ENCODE measurements around the gene RASGRP2.

Gene RASGRP2

DNA sequence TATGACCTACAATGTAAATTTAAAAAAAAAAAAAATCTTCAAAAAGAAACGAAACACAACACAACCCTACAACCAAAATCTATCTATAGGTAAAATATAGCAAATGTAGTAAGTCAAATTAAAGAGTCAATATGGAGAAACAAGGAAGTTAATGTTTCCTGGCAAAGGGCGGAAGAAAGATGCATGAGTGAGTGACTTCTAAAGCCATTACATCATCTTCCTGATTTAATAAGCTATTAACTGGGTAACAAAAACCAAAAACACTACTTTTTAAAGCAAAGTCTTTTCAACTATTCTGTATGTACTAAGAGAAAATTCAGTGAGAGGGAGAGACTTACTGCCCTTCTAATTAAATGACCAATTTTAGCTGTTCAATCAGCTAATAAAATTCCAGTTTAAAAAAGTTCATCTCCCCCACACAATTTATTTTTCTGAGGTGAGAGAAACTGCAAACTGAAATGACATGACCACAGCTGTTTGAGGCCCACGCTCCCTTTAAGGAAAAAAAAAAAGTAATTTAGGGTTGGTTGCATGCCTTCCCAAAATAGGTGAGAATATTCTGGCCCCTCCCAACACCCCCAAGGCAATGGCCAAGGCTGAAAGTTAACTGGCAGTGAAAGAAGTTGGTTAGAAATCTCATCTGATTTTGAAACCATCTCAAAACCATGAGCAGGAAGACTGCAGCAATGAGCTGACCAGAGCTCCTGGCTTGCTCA lies 28.5 kb upstream of the RASGRP2 start:
- H3K4me3 ChIP-seq (ENCODE audit: low read depth, low read length), result no peak overlapping the region
- DNase-seq (ENCODE audit: low read depth), result no peak

- no peak for DNase-seq (ENCODE audit: low read depth)
- H3K4me3 ChIP-seq (ENCODE audit: low read depth, low read length), result no peak overlapping the region
Measured at GRCh38 chr11:64771861-64772260, 27.9 kb upstream of the RASGRP2 start.

DNA sequence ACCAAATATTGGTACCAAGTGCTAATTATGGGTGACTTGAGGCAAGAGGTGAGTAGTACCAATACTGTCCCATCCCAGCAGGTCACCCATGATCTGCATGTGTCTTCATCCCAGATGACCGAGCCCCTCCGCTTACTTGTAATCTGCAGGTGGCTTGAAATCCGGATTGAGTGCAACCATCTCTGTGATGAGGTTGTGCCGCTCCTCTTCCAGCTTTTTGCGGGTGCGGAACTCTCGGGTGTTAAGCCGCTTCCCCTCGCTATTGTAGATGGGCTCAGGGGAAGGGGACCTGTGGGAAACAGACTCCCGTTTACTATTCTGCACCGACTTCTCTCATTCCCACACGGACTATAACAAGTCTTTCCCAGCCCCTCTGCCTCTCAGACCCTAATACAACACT lies 26.2 kb upstream of the RASGRP2 start:
- DNase-seq (ENCODE audit: low read depth), result no peak
- no peak overlapping the region for H3K4me3 ChIP-seq (ENCODE audit: low read depth, low read length)

GRCh38 chr11:64769283-64769682 lies 25.3 kb upstream of the RASGRP2 start:
- no peak for DNase-seq (ENCODE audit: low read depth)
- no peak overlapping the region for H3K4me3 ChIP-seq (ENCODE audit: low read depth, low read length)

- no peak overlapping the region for H3K4me3 ChIP-seq (ENCODE audit: low read depth, low read length)
- DNase-seq (ENCODE audit: low read depth), result no peak
Measured at GRCh38 chr11:64768300-64768694, 24.4 kb upstream of the RASGRP2 start.

DNA sequence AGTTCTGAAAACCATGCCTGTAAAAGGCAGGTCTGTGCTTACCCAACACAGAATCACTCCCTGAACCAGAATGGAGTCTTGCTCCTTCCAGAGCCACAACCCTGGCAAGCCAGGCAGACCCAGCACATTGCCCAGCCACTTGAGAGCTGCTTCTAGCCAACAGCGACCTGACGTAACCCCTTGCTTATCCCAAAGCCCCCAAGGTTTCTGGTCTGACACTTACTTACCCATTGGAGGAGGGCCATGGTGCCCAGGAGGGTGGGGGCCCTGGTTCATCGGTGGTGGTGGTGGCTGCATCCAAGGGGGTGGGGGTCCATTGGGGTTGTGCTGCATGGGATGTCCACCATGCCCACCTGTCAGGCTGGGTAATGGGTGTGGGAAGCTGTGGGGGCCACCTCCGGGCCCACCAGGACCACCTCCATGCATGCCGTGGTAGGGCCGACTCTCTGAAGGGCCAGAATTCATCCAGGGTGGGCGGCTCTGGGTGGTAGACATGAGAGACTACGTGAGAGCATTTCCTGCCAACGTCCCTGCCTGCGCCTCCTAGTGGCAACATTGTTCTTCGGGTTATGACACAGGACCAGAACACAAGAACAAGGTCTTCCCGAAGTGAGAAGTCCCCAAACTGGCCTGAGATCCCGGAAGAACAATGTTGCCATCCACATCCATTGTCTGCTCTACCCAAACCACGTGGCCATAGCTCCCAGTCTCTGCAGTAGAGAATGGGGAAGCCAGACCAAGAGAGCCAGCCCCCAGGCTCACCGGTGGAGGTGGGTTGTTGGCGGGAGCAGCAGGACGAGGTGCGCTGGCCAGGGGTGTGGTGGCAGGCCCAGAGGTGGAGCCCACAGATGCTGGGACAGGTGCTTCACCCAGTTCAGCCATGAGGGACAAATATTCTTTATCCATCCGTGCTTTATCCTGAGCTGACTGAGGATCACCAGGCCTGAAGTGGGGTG lies 23.7 kb upstream of the RASGRP2 start:
- no peak for DNase-seq (ENCODE audit: low read depth)
- no peak overlapping the region for H3K4me3 ChIP-seq (ENCODE audit: low read depth, low read length)

- H3K4me3 ChIP-seq (ENCODE audit: low read depth, low read length), result no peak overlapping the region
- DNase-seq (ENCODE audit: low read depth), result no peak
Measured at GRCh38 chr11:64766881-64767280, 22.9 kb upstream of the RASGRP2 start.

DNA sequence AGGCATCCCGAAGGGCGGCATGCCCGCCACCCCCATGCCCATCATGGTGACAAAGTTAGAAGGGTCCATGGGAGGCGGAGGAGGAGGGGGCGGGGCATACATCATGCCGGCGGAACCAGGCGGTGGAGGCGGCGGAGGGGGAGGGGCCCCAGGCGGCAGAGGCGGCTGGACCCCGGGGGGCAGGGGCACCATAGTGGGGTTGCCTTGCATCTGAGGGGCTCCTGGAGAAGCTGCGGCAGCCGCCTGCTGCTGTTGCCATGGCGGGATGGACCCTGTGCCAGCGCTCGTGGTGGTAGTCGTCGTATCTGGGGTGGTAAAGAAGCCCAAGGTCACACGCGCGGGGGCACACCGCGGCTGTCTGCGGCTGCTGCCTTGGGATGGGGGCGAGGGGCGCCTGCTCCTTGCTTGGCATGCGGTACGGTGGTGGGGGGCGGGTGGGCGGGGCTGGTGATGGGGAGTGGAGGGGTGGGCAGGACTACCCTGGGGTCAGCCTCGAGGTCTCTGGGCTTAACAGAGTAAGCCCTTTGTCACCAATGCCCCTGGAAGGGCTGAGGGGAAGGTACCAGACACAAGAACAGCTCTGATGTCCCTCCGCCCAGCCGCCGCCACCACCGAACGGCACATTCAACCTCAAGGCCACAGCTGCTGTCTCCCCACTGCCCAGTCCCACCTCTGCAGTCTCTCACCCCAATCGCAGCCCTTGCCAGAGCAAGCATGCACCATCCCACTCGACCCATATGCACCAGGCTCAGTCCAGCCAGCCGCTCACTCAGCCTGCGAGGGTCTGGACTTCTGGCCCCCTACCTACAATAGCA lies 22.1 kb upstream of the RASGRP2 start:
- H3K4me3 ChIP-seq (ENCODE audit: low read depth, low read length), result no peak overlapping the region
- DNase-seq (ENCODE audit: low read depth), result no peak

DNA sequence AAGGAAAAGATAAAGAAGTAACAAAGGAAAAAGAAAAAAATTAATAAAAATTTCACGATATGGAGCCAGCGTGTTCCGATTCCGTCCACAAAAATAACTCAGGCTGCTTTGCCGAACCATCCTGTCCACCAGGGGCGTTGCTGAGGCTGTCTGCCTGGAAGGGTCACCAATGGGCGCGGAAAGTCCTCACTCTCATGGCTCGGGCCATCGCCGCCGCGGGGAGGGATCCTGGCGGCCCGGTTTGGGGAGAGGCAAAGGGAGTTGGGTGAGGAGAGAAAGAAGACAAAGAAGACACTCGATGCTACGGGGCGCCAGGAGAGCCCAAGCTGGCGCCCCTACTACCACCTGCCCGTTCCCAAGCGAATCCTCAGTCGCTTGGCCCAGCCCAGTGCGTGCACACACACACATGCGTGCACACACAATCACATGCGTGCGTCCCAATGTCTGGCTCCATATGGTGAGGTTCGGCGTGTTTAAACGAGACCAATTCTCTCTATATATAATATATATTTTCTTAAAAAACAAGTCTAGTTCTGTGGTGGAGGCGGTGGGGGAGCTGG lies 21.4 kb upstream of the RASGRP2 start:
- DNase-seq (ENCODE audit: low read depth), result no peak
- no peak overlapping the region for H3K4me3 ChIP-seq (ENCODE audit: low read depth, low read length)

- DNase-seq (ENCODE audit: low read depth), result no peak
Measured at GRCh38 chr11:64764753-64765152, 20.8 kb upstream of the RASGRP2 start.

DNA sequence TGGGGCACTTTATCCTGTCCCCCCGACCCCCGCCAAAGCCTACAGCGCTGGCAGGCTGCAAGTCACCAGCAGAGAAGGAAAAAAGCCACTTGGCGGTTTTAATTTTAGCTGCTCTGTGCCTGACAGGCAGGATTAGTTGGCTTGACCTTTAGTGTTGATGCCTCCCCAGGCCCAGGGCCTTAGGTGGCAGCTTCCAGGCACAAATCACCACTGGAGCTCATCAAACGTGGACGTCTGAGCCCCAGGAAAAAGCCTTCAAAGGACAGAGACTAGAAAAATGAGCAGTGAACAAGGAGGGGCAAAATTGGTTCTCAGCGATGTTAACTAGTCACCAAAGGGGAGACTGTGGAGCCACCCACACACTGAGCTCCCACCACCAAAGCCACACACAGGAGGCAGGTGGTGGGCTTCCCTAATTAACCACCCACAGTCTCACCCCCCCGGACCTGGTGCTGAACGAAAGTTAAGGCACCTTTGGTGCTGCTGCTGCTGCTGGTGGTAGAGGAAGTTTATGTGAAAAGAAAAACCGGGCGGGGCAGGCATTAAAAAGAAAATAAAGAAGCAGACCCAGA lies 20.2 kb upstream of the RASGRP2 start:
- no peak overlapping the region for H3K4me3 ChIP-seq (ENCODE audit: low read depth, low read length)
- no peak for DNase-seq (ENCODE audit: low read depth)

More at GRCh38 chr11:64764753-64765152, 20.8 kb upstream of the RASGRP2 start:
- no peak overlapping the region for H3K4me3 ChIP-seq (ENCODE audit: low read depth, low read length)

GRCh38 chr11:64763526-64764039 lies 19.6 kb upstream of the RASGRP2 start:
- DNase-seq (ENCODE audit: low read depth), result no peak
- no peak overlapping the region for H3K4me3 ChIP-seq (ENCODE audit: low read depth, low read length)

GRCh38 chr11:64762674-64763525 lies 19.0 kb upstream of the RASGRP2 start:
- H3K4me3 ChIP-seq (ENCODE audit: low read depth, low read length), result no peak overlapping the region
- DNase-seq (ENCODE audit: low read depth), result peak; percentile 32

GRCh38 chr11:64762277-64762673 lies 18.3 kb upstream of the RASGRP2 start:
- DNase-seq (ENCODE audit: low read depth), result no peak
- no peak overlapping the region for H3K4me3 ChIP-seq (ENCODE audit: low read depth, low read length)

DNA sequence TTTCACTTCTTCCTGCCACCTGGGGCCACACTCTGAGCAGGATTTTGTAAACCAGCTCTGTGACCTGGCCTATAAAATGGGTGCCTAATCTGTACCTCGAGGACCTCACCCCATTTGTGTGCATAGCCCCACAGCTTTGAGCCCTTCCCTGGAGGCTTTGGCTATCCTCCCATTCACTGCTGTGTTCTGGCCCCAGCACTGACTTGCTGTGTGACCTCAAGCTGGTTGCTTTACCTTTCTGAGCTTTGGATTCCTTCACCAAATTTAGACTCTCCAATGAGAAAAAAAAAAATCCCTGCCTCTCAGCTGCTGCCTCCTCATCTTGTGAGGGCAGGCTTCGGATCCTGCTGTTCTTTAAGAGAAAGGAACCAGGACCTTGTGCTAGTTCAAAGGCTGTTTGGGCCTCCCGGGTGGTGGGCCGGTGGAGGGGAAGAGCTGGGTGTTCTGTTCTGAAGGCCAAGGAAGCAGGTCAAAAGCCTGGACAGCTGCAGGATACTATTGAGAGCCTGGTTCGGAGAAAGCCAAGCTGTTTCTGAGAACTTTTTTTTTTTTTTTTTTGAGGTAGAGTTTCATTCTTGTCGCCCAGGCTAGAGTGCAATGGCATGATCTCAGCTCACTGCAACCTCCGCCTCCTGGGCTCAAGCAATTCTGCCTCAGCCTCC lies 16.9 kb upstream of the RASGRP2 start:
- H3K4me3 ChIP-seq (ENCODE audit: low read depth, low read length), result no peak overlapping the region
- DNase-seq (ENCODE audit: low read depth), result no peak

DNA sequence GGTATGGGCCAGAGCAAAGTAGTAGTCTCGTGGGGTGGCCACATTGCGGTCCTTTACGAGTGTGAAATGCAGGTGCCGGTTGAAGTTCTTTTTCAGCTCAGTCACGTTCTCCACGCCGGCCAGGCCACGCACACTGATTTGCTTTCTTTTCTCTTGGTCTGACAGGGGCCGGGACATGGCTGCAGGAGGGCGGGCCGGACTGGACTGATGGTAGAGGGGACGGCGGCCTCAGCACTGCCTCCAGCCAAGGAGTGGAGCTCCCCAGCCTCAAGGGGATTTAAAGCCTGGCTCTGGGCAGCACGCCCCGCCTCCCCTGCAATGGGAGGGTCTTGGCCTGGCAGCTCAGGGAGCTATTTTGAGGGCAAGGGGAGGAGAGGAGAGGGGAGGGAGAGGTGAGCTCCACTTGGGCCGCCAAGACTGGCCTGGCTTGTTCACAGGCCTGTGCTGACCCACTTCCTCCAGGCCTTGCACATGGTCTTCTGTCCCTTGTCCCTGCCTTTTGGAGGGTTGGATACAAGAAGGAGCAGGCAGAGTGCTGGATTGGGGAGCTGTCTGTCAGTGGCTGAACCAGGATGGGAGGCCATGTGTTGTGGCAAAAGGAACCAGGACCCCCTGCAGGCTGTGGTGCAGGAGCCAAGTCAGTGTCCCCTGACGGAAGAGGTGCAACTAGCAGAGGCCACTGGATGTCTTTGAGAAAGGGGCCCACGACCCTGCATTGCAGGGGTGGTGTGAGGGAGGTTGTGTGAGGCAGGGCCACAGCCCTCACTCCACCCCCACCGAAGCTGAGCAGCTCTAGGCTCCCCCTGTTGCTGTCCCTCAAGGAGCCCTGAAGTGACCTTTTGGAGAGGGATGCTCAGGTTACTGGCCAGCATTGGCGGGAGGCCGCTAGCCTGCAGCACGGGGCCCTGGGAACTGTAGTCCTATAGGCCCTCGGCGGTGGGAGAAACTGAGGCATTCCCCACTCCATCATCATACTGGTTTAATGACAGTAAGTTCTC lies 16.1 kb upstream of the RASGRP2 start, which contains the start of gene PYGM:
Gene PYGM (minus strand): TSS at position 253 of the 998 bp plus-strand sequence. CDS start 76 bp downstream, at position 177.
- peak within 1 kb of the TSS; percentile 6 for H3K4me3 ChIP-seq (ENCODE audit: low read depth, low read length)
- peak; percentile 37 for DNase-seq (ENCODE audit: low read depth)
